ENCODE results near the gene SHC4. TPM values are rescaled to one million over a fixed set of nuclear protein-coding genes. Genes with fewer than 3 reads are reported as not detected.

The SHC4 gene
- total RNA-seq, 2 experiments from 2014 or later: 0.41 to 1.3 TPM

GRCh38 chr15:48810414-48811324 is 153.1 kb downstream of the SHC4 start, which contains the start of gene CEP152:
CEP152 (minus strand) TSS chr15:48811069; CDS start chr15:48805649, 5,420 bp downstream.
- H3K27ac ChIP-seq (ENCODE audit: low read depth, low read length, poor library complexity, severe bottlenecking): peak within 1 kb of the TSS; percentile 78
- peaks cover 47% of the 10 kb centered on the region for H3K79me2 ChIP-seq (ENCODE audit: insufficient read depth, low read depth, low read length)
- H3K9me3 ChIP-seq (ENCODE audit: low read length): no peaks in the 10 kb centered on the region
- peak; percentile 100 for DNase-seq (ENCODE audit: low spot score)
- no TSS peak for BruUV-seq (replicated peaks)
- H3K9me2 ChIP-seq (ENCODE audit: insufficient read depth, low read length): no peaks in the 10 kb centered on the region
- TF ChIP-seq CTCF (conservative IDR thresholded peaks at IDR 0.05; ENCODE audit: low read length) (no peak), EZH2phosphoT487 (IDR thresholded peaks at IDR 0.05; ENCODE audit: borderline replicate concordance, low read depth, low read length) (no peak)
- peak within 1 kb of the TSS; percentile 99 for H2AFZ ChIP-seq (ENCODE audit: low read length)
- peaks cover 12% of the 10 kb centered on the region; the same call in 1 of the 2 replicates for H4K20me1 ChIP-seq (ENCODE audit: insufficient read depth, low read length)
- H3K36me3 ChIP-seq (ENCODE audit: insufficient read depth, low read length): peaks cover under 1% of the 10 kb centered on the region; the same call in 1 of the 2 replicates
- peaks cover 39% of the 10 kb centered on the region for H3K4me1 ChIP-seq (ENCODE audit: insufficient read depth, low read length, poor library complexity, severe bottlenecking)
- CTCF ChIA-PET (ENCODE audit: unreplicated experiment): interaction anchor here (0.8 kb wide), 1 partner anchor 10 kb away, joined by 3 read pairs; no protein-coding TSS in a partner anchor
- POLR2A ChIA-PET: interaction anchor here (0.6 to 1.4 kb wide), 15 partner anchors 9 to 809 kb away, joined by 3 to 11 read pairs (median 3); partner anchors contain the start of genes COPS2, EID1 and GALK2
- peak within 1 kb of the TSS; percentile 78 for H3K4me2 ChIP-seq (ENCODE audit: low read length)
- peak within 1 kb of the TSS; percentile 94 for H3K4me3 ChIP-seq (ENCODE audit: low read depth, low read length, poor library complexity, severe bottlenecking)
- intact Hi-C loops (cut with micrococcal nuclease; ENCODE audit: unreplicated experiment): loop anchor here (2.0 to 5.0 kb wide), 3 partner anchors 68 to 478 kb away; partner anchors contain the start of genes DUT, EID1 and SECISBP2L

GRCh38 chr15:48806151-48806550 is 157.6 kb downstream of the SHC4 start:
- Histone ChIP-seq H3K9me2 (ENCODE audit: insufficient read depth, low read length) (no peaks in the 10 kb centered on the region), H3K9me3 (ENCODE audit: low read length) (no peaks in the 10 kb centered on the region), H3K79me2 (ENCODE audit: insufficient read depth, low read depth, low read length) (peaks cover 83% of the 10 kb centered on the region), H3K36me3 (ENCODE audit: insufficient read depth, low read length) (peaks cover 36% of the 10 kb centered on the region), H3K27ac (ENCODE audit: low read depth, low read length, poor library complexity, severe bottlenecking) (no peak overlapping the region), H2AFZ (ENCODE audit: low read length) (no peak overlapping the region), H3K4me2 (ENCODE audit: low read length) (peak overlapping the region; percentile 71), H3K4me1 (ENCODE audit: insufficient read depth, low read length, poor library complexity, severe bottlenecking) (peaks cover 35% of the 10 kb centered on the region), H3K4me3 (ENCODE audit: low read depth, low read length, poor library complexity, severe bottlenecking) (peak overlapping the region; percentile 36), H4K20me1 (ENCODE audit: insufficient read depth, low read length) (peaks cover 14% of the 10 kb centered on the region; the same call in 1 of the 2 replicates)
- no TSS peak for BruUV-seq (replicated peaks)
- CTCF ChIA-PET (ENCODE audit: unreplicated experiment): no interaction called here
- TF ChIP-seq EZH2phosphoT487 (IDR thresholded peaks at IDR 0.05; ENCODE audit: borderline replicate concordance, low read depth, low read length): no peak
- no peak for TF ChIP-seq CTCF (conservative IDR thresholded peaks at IDR 0.05; ENCODE audit: low read length)
- intact Hi-C loops (cut with micrococcal nuclease; ENCODE audit: unreplicated experiment): no loop called here
- DNase-seq (ENCODE audit: low spot score): peak; percentile 48
- POLR2A ChIA-PET: interaction anchor here (0.7 to 0.9 kb wide), 2 partner anchors 21 to 237 kb away, joined by 3 to 4 read pairs; no protein-coding TSS in a partner anchor

Data from OCI-LY7 (cell line).